ENCODE results near the gene TRIM44. TPM values are rescaled to one million over a fixed set of nuclear protein-coding genes. Genes with fewer than 3 reads are reported as not detected.

Gene TRIM44
- total RNA-seq, 1 donor from 2014 or later = 6.1 TPM

- H3K27me3 ChIP-seq = no peaks in the 10 kb centered on the region
- no peaks in the 10 kb centered on the region for H3K36me3 ChIP-seq
- H3K4me1 ChIP-seq = no peaks in the 10 kb centered on the region
- DNase-seq (ENCODE audit: low spot score in 2 of 2) = no peak
- H3K4me3 ChIP-seq = no peak overlapping the region
- TF ChIP-seq CTCF (IDR thresholded peaks at IDR 0.05) = no peak
- no peaks in the 10 kb centered on the region for H3K9me3 ChIP-seq
- intact Hi-C loops (cut with DNase I) = no loop called here
- H3K27ac ChIP-seq = no peak overlapping the region
These were observed 137.1 kb downstream of the TRIM44 start for GRCh38 chr11:35799655-35800054.

- TF ChIP-seq CTCF (IDR thresholded peaks at IDR 0.05) = no peak
- Histone ChIP-seq H3K9me3 (no peaks in the 10 kb centered on the region), H3K36me3 (peaks cover 0 to 2% of the 10 kb centered on the region in 2 donors), H3K4me1 (no peaks in the 10 kb centered on the region), H3K4me3 (no peak overlapping the region), H3K27me3 (no peaks in the 10 kb centered on the region), H3K27ac (no peak overlapping the region)
- DNase-seq (ENCODE audit: low spot score in 2 of 2) = no peak
- intact Hi-C loops (cut with DNase I) = no loop called here
These were observed 138.7 kb downstream of the TRIM44 start for GRCh38 chr11:35800970-35801953.

DNA sequence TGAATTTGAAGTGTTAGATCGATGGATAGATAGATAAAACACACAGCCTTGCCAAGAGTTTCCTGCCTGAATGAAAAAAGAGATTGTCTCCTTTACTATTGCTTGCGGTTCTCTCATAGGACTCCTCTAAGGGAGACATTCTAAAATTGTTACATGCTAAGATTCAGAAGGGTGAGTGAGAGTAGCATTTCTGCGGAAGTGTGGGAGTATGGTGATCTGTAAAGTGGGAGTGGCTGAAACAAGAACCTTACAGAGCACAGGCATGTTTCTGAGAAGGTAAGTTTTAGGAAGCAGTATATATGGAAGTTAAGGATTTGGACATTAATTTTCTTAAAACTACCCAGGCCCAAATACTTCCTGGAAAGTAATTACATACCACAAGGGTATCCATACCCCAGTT lies 139.6 kb downstream of the TRIM44 start:
- DNase-seq (ENCODE audit: low spot score in 2 of 2) = no peak
- no peaks in the 10 kb centered on the region for H3K9me3 ChIP-seq
- intact Hi-C loops (cut with DNase I) = no loop called here
- peaks cover 0 to 5% of the 10 kb centered on the region in 2 donors for H3K36me3 ChIP-seq
- TF ChIP-seq CTCF (IDR thresholded peaks at IDR 0.05) = no peak
- H3K27me3 ChIP-seq = no peaks in the 10 kb centered on the region
- H3K27ac ChIP-seq = no peak overlapping the region
- H3K4me1 ChIP-seq = no peaks in the 10 kb centered on the region
- H3K4me3 ChIP-seq = no peak overlapping the region

GRCh38 chr11:35802672-35803071 lies 140.1 kb downstream of the TRIM44 start:
- no peaks in the 10 kb centered on the region for H3K9me3 ChIP-seq
- no peak for TF ChIP-seq CTCF (IDR thresholded peaks at IDR 0.05)
- no peak overlapping the region for H3K27ac ChIP-seq
- peaks cover 0 to 5% of the 10 kb centered on the region in 2 donors for H3K36me3 ChIP-seq
- H3K4me1 ChIP-seq = no peaks in the 10 kb centered on the region
- no peaks in the 10 kb centered on the region for H3K27me3 ChIP-seq
- no peak for DNase-seq (ENCODE audit: low spot score in 2 of 2)
- intact Hi-C loops (cut with DNase I) = no loop called here
- no peak overlapping the region for H3K4me3 ChIP-seq

DNA sequence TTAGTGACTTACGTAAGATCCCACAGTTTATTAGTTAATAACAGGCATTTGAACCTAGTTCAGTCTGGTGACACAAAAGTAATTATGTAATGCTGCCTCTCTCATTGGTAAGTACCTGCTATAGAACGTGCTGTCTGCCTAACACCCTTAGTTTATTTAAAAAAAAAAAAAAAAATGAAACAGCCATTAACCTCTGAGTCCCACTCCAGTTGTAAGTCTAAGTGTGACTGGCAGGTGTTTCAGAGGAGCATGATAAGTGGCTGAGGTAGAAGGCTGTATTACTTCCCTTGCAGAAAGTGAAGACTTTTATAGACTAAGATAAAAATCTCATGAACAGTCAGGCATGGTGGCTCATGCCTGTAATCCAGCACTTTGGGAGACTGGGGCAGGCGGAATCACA lies 140.5 kb downstream of the TRIM44 start:
- H3K4me3 ChIP-seq = no peak overlapping the region
- H3K4me1 ChIP-seq = no peaks in the 10 kb centered on the region
- no peaks in the 10 kb centered on the region for H3K9me3 ChIP-seq
- TF ChIP-seq CTCF (IDR thresholded peaks at IDR 0.05) = no peak
- H3K27ac ChIP-seq = no peak overlapping the region
- peaks cover 0 to 5% of the 10 kb centered on the region in 2 donors for H3K36me3 ChIP-seq
- no peaks in the 10 kb centered on the region for H3K27me3 ChIP-seq
- DNase-seq (ENCODE audit: low spot score in 2 of 2) = no peak
- intact Hi-C loops (cut with DNase I) = no loop called here
